C4-2B (cell line): ENCODE measurements around the gene SLC26A3.

Experiments used
- ZFX ChIP-seq: fragments of 450-650 bp; IDR thresholded peaks from 2 replicates; pipeline ENCODE4 v1.6.1; 2017
- TF ChIP-seq, protein P1 (sequence below): fragments of 450-650 bp; conservative IDR thresholded peaks from 2 replicates; pipeline ENCODE4 v1.5.1; 2017; ENCODE audit warnings: mild to moderate bottlenecking

DNA sequence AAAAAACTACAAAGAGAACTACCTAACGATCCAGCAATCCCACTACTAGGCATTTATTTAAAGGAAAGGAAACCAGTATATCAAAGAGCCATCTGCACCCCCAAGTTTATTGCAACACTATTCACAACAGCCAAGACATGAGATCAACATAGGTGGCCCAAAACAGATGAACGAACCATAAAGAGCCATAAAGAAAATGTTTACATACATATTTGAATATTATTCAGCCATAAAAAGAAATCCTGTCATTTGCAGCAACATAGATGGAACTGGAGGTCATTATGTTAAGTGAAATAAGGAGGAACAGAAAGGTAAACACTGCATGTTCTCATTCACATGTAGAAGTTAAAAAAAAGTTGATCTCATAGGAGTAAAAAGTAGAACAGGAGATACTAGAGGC is 15.6 kb upstream of the SLC26A3 start:
- TF ChIP-seq, protein P1, sequence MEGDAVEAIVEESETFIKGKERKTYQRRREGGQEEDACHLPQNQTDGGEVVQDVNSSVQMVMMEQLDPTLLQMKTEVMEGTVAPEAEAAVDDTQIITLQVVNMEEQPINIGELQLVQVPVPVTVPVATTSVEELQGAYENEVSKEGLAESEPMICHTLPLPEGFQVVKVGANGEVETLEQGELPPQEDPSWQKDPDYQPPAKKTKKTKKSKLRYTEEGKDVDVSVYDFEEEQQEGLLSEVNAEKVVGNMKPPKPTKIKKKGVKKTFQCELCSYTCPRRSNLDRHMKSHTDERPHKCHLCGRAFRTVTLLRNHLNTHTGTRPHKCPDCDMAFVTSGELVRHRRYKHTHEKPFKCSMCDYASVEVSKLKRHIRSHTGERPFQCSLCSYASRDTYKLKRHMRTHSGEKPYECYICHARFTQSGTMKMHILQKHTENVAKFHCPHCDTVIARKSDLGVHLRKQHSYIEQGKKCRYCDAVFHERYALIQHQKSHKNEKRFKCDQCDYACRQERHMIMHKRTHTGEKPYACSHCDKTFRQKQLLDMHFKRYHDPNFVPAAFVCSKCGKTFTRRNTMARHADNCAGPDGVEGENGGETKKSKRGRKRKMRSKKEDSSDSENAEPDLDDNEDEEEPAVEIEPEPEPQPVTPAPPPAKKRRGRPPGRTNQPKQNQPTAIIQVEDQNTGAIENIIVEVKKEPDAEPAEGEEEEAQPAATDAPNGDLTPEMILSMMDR: no peak
- no peak for TF ChIP-seq ZFX
